ENCODE measurements around the gene DYSF.
A peak's percentile ranks its signal among the peaks of the same experiment; 100 is the strongest.

DYSF gene

GRCh38 chr2:71502941-71503738 lies 49.8 kb downstream of the DYSF start:
- no peak for DNase-seq (ENCODE audit: low spot score)

- DNase-seq (ENCODE audit: low spot score) = no peak
Measured at GRCh38 chr2:71503837-71504236, 50.5 kb downstream of the DYSF start.

- DNase-seq (ENCODE audit: low spot score) = no peak
Measured at GRCh38 chr2:71504611-71505010, 51.2 kb downstream of the DYSF start.

GRCh38 chr2:71505086-71505769 lies 51.9 kb downstream of the DYSF start:
- DNase-seq (ENCODE audit: low spot score) = no peak

- DNase-seq (ENCODE audit: low spot score) = no peak
Measured at GRCh38 chr2:71505770-71506140, 52.4 kb downstream of the DYSF start.

GRCh38 chr2:71506222-71507153 lies 53.1 kb downstream of the DYSF start:
- no peak for DNase-seq (ENCODE audit: low spot score)

GRCh38 chr2:71507476-71507875 lies 54.1 kb downstream of the DYSF start:
- DNase-seq (ENCODE audit: low spot score) = no peak

- DNase-seq (ENCODE audit: low spot score) = peak; percentile 78
Measured at GRCh38 chr2:71510196-71510807, 56.9 kb downstream of the DYSF start.

- DNase-seq (ENCODE audit: low spot score) = no peak
Measured at GRCh38 chr2:71510938-71511337, 57.6 kb downstream of the DYSF start.

GRCh38 chr2:71511776-71512175 lies 58.4 kb downstream of the DYSF start:
- no peak for DNase-seq (ENCODE audit: low spot score)

- no peak for DNase-seq (ENCODE audit: low spot score)
Measured at GRCh38 chr2:71512386-71512785, 59.0 kb downstream of the DYSF start.

GRCh38 chr2:71513096-71513495 lies 59.7 kb downstream of the DYSF start:
- no peak for DNase-seq (ENCODE audit: low spot score)

- DNase-seq (ENCODE audit: low spot score) = no peak
Measured at GRCh38 chr2:71513721-71514120, 60.4 kb downstream of the DYSF start.

- no peak for DNase-seq (ENCODE audit: low spot score)
Measured at GRCh38 chr2:71516253-71516888, 63.0 kb downstream of the DYSF start.

- no peak for DNase-seq (ENCODE audit: low spot score)
Measured at GRCh38 chr2:71517851-71518250, 64.5 kb downstream of the DYSF start.

GRCh38 chr2:71521436-71521950 lies 68.1 kb downstream of the DYSF start:
- no peak for DNase-seq (ENCODE audit: low spot score)

GRCh38 chr2:71524476-71524875 lies 71.1 kb downstream of the DYSF start:
- no peak for DNase-seq (ENCODE audit: low spot score)

GRCh38 chr2:71526141-71526540 lies 72.8 kb downstream of the DYSF start:
- no peak for DNase-seq (ENCODE audit: low spot score)

- no peak for DNase-seq (ENCODE audit: low spot score)
Measured at GRCh38 chr2:71526975-71527374, 73.6 kb downstream of the DYSF start.

GRCh38 chr2:71528131-71528591 lies 74.8 kb downstream of the DYSF start:
- DNase-seq (ENCODE audit: low spot score) = no peak

- no peak for DNase-seq (ENCODE audit: low spot score)
Measured at GRCh38 chr2:71528749-71529148, 75.4 kb downstream of the DYSF start.
